GM06990 (cell line): ENCODE data around the gene TNFSF18.
"Not testable (repeated sequence)": the region's sequence is repeated elsewhere in the genome, so short reads cannot be mapped to it uniquely, and the experiment has no call there.

Experiments
- DNase-seq: peaks from one replicate; pipeline ENCODE4 v3.0.0-alpha.2; 2011; ENCODE audit not compliant: insufficient read length; ENCODE audit errors: extremely low read depth
- H3K27me3 ChIP-seq: replicated peaks from 2 replicates; pipeline ENCODE4 v1.6.0; 2011; ENCODE audit warnings: low read length; ENCODE audit not compliant: control insufficient read depth, insufficient read depth
- H3K36me3 ChIP-seq: 2 replicates; pipeline ENCODE4 v1.5.1; 2011; ENCODE audit warnings: low read length; ENCODE audit not compliant: control insufficient read depth, insufficient read depth
- H3K4me3 ChIP-seq: replicated peaks from 2 replicates; pipeline ENCODE4 v1.5.1; 2011; ENCODE audit warnings: low read depth, mild to moderate bottlenecking, control low read depth, low read length
- TF ChIP-seq, protein P1 (sequence below): IDR thresholded peaks from 2 replicates; pipeline ENCODE4 v1.5.1; 2011; ENCODE audit warnings: low read length, control low read depth, mild to moderate bottlenecking, inconsistent platforms; ENCODE audit not compliant: insufficient read depth, poor library complexity, severe bottlenecking

Gene TNFSF18

DNA sequence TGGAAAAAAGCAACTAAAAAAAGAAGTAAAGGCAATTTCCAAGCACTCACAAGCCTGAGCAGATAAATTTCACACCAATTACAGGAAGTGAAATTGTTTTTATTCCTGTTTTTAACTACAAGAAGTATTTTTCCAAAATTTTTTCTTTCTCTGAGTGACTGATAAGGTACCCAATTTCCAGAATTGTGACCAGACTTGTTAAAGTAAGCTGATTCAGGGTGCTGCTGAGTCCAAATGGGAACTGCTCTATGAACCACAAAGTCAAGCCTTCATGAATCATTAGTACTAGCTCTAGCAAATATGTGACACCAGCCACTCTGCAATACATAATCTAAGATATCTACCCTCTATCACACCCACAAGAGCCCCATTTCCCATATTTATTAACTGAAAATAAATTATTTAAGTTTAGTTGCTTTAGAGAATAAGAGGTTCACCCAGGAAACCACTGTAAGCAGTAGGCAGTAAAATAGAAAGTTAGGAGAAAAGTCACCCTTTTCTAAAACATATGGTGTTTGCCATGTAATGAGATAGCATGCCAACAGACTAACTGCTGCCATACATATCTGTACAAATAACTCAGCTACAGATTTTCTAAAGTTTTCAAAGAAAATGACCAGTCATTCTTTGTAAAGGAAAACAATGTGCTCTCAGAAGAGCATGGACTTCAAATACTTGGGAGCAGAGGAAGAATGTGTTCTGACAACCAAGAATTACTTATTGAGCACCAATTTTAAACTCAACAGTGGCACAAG is 43.1 kb upstream of the TNFSF18 start:
- no peaks in the 10 kb centered on the region for H3K36me3 ChIP-seq
- no peak overlapping the region for H3K4me3 ChIP-seq
- H3K27me3 ChIP-seq = no peaks in the 10 kb centered on the region; the same call in none of the 2 replicates
- no peak for DNase-seq
- TF ChIP-seq, protein P1, sequence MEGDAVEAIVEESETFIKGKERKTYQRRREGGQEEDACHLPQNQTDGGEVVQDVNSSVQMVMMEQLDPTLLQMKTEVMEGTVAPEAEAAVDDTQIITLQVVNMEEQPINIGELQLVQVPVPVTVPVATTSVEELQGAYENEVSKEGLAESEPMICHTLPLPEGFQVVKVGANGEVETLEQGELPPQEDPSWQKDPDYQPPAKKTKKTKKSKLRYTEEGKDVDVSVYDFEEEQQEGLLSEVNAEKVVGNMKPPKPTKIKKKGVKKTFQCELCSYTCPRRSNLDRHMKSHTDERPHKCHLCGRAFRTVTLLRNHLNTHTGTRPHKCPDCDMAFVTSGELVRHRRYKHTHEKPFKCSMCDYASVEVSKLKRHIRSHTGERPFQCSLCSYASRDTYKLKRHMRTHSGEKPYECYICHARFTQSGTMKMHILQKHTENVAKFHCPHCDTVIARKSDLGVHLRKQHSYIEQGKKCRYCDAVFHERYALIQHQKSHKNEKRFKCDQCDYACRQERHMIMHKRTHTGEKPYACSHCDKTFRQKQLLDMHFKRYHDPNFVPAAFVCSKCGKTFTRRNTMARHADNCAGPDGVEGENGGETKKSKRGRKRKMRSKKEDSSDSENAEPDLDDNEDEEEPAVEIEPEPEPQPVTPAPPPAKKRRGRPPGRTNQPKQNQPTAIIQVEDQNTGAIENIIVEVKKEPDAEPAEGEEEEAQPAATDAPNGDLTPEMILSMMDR = no peak

DNA sequence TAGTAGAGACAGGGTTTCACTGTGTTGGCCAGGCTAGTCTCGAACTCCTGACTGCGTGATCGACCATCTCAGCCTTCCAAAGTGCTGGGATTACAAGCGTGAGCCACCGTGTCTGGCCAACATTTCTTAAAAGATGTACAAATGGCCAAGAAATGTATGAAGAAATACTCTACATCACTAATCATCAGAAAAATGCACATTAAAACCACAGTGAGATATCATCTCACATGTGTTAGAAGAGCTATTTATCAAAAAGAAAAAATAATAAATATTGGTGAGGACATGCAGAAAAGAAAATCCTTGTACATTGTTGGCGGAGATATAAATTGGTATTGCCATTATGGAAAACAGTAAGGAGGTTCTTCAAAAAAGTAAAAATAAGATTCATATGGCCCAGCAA is 33.6 kb upstream of the TNFSF18 start:
- no peaks in the 10 kb centered on the region for H3K36me3 ChIP-seq

DNA sequence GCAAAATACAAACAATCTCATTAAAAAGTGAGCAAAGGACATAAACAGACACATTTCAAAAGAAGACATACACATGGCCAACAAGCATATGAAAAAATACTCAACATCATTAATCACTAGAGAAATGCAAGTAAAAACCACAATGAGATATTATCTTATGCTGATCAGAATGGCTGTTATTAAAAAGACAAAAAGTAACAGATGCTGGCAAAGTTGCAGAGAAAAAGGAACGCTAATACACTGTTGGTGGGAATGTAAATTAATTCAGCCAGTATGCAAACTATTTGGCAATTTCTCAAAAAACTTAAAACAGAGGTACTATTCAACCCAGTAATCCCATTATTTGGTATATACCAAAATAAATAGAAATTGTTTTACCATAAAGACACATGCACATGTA is 32.2 kb upstream of the TNFSF18 start:
- Histone ChIP-seq H3K36me3 (no peaks in the 10 kb centered on the region), H3K27me3 (no peaks in the 10 kb centered on the region), H3K4me3 (no peak overlapping the region)
- DNase-seq = no peak
- TF ChIP-seq, protein P1 = no peak

More for the DNA sequence above, 33.6 kb upstream of the TNFSF18 start:
- H3K27me3 ChIP-seq = no peaks in the 10 kb centered on the region
- no peak overlapping the region for H3K4me3 ChIP-seq
- DNase-seq = no peak
- TF ChIP-seq, protein P1 = no peak

DNA sequence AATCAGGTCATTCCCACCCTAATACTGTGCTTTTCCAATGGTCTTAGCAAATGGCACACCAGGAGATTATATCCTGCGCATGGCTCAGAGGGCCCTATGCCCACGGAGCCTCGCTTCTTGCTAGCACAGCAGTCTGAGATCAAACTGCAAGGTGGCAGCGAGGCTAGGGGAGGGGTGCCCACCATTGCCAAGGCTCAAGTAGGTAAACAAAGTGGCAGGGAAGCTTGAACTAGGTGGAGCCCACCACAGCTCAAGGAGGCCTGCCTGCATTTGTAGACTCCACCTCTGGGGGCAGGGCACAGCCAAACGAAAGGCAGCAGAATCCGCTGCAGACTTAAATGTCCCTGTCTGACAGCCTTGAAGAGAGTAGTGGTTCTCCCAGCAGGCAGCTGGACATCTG is 23.5 kb upstream of the TNFSF18 start:
- not testable (repeated sequence) for H3K27me3 ChIP-seq, H3K36me3 ChIP-seq, H3K4me3 ChIP-seq, DNase-seq

DNA sequence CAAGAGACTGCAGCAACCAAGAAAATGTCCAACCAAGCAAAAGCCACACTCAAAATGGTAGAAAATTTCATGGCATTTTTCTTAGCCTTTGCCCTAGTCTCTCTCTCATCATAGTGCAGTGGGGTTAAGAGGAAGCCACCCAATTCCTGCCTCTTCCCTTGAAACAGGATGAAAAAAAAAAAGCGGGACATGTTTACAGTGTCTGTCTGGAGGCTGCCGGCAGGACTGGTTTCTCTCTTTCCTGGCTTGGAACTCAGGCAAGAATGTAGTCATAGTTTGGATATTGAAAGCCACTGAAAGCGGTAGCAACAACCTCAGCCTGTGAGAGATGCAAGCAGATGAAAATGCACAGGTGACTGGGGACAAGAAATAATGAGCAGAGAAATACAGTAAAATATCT is 13.3 kb upstream of the TNFSF18 start:
- Histone ChIP-seq H3K4me3 (no peak overlapping the region), H3K27me3 (no peaks in the 10 kb centered on the region), H3K36me3 (no peaks in the 10 kb centered on the region)
- DNase-seq = no peak
- TF ChIP-seq, protein P1 = no peak

DNA sequence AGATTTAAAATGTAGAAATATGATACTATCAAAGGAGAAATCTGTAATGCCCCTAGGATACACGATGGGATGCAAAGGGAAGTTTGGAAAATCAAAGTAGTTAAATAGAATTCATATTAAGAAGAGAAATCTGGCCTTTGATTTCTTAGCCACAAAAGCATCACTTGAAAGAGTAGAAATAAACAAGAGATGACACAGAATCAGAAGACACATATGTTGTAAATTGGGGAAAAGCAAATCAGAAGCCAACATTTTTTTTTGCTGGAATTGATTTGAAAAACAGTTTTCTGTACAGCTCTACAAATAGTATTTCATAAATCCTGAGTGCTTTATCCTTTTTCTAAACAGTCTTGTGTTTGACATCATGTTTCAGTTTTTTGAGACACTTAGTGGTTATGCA is 12.4 kb upstream of the TNFSF18 start:
- Histone ChIP-seq H3K36me3 (no peaks in the 10 kb centered on the region), H3K27me3 (no peaks in the 10 kb centered on the region), H3K4me3 (no peak overlapping the region)
- no peak for DNase-seq
- TF ChIP-seq, protein P1 = no peak
